Panc1 (cell line): ENCODE results near the gene TBC1D3I. TPM values are rescaled to one million over a fixed set of nuclear protein-coding genes. Genes with fewer than 3 reads are reported as not detected.
"Not testable (repeated sequence)": the region's sequence is repeated elsewhere in the genome, so short reads cannot be mapped to it uniquely, and the experiment has no call there.

Experiments used
- ATAC-seq: fragments of 200-7000 bp; cut with Tn5 transposase; 2 replicates; pipeline ENCODE4 v1.9.1; 2020; ENCODE audit warnings: mild to moderate bottlenecking, moderate library complexity
- BruUV-seq: library from RNA; stranded (reverse); fragments of 400-500 nt; replicated peaks from 2 replicates; lab custom pipeline; 2021; lab: Mats Ljungman, UMichigan
- CTCF ChIA-PET: fragments of 300-600 bp; sonication (Branson Sonifier 250); formaldehyde crosslinking; loops from one replicate; lab custom pipeline; 2022; ENCODE audit warnings: antibody characterized with exemption; lab: Charles Lee
- POLR2A ChIA-PET: fragments of 300-600 bp; sonication (Branson Sonifier 250); formaldehyde crosslinking; loops from one replicate; lab custom pipeline; 2022; ENCODE audit warnings: antibody characterized with exemption; lab: Charles Lee
- DNase-seq: peaks from one replicate; pipeline ENCODE4 v3.0.0-alpha.2; 2010; ENCODE audit warnings: low read depth, low spot score
- H3K27ac ChIP-seq: 2 replicates; pipeline ENCODE4 v1.5.1; 2011; ENCODE audit warnings: mild to moderate bottlenecking, low read length, inconsistent platforms
- H3K27me3 ChIP-seq: fragments of 200-500 bp; sonication (Bioruptor generic); 2 replicates; pipeline ENCODE4 v1.6.0; 2014; ENCODE audit warnings: low read length, inconsistent platforms; ENCODE audit not compliant: control insufficient read depth, insufficient read depth
- H3K36me3 ChIP-seq: fragments of 200-500 bp; sonication (Bioruptor generic); 2 replicates; pipeline ENCODE4 v1.5.1; 2014; ENCODE audit warnings: inconsistent platforms, mild to moderate bottlenecking, low read length, moderate library complexity; ENCODE audit not compliant: control insufficient read depth, insufficient read depth
- H3K4me1 ChIP-seq: 2 replicates; pipeline ENCODE4 v1.5.1; 2011; ENCODE audit warnings: inconsistent platforms, mild to moderate bottlenecking, low read length, moderate library complexity; ENCODE audit not compliant: control insufficient read depth, insufficient read depth
- H3K4me3 ChIP-seq, 2 experiments: 2 replicates each; pipeline ENCODE4 v1.5.1; 2011 to 2012; ENCODE audit warnings: low read depth in 2 of 2, low read length in 2 of 2, mild to moderate bottlenecking in 2 of 2, inconsistent platforms in 1 of 2, moderate library complexity in 1 of 2
- H3K9me3 ChIP-seq: fragments of 200-500 bp; sonication (Bioruptor generic); 2 replicates; pipeline ENCODE4 v1.5.1; 2014; ENCODE audit warnings: low read depth, mild to moderate bottlenecking, inconsistent platforms, low read length, moderate library complexity; ENCODE audit not compliant: control insufficient read depth, insufficient read depth
- POLR2AphosphoS5 ChIP-seq: IDR thresholded peaks from 2 replicates; pipeline ENCODE4 v1.6.1; 2012; ENCODE audit warnings: mild to moderate bottlenecking, low read depth, low read length, moderate library complexity
- SIN3A ChIP-seq: IDR thresholded peaks from 2 replicates; pipeline ENCODE4 v1.6.1; 2012; ENCODE audit warnings: low read depth, mild to moderate bottlenecking, low read length, moderate library complexity, borderline replicate concordance; ENCODE audit not compliant: insufficient read depth
- TCF7L2 ChIP-seq: IDR thresholded peaks from 2 replicates; pipeline ENCODE4 v1.6.1; 2011; ENCODE audit warnings: mild to moderate bottlenecking, low read depth, low read length, inconsistent platforms
- in situ Hi-C: cut with HindIII; loops from 2 replicates; pipeline ENCODE4 v1.10.0; 2016; ENCODE audit warnings: low sequenced_read_pairs, low pct_unique_long_range_greater_than_20kb
- intact Hi-C: fragments of 100-400 bp; cut with micrococcal nuclease; formaldehyde crosslinking; loops from one replicate; pipeline ENCODE4 v1.10.0; 2022; ENCODE audit not compliant: unreplicated experiment
- total RNA-seq: library from RNA; stranded (reverse); gene quantifications from one replicate; pipeline ENCODE4 v1.2.1, GENCODE V29; 2021; ENCODE audit not compliant: unreplicated experiment
- TF ChIP-seq, protein P1 (sequence below), 2 experiments: IDR thresholded peaks; 2 replicates each; pipeline ENCODE4 v1.6.1; 2011 to 2012; ENCODE audit warnings: low read depth in 2 of 2, control low read depth in 1 of 2, low read length in 1 of 2, mild to moderate bottlenecking in 1 of 2, moderate library complexity in 1 of 2; ENCODE audit not compliant: insufficient read depth in 1 of 2
- TF ChIP-seq, protein P2 (sequence below): fragments of 450-650 bp; IDR thresholded peaks from 2 replicates; pipeline ENCODE4 v1.5.1; 2017; ENCODE audit warnings: mild to moderate bottlenecking

The TBC1D3I gene
- total RNA-seq, 1 experiment from 2014 or later: 0.54 TPM

GRCh38 chr17:36212966-36213365, 51.4 kb downstream of the TBC1D3I start:
- Histone ChIP-seq H3K27me3 (no peaks in the 10 kb centered on the region), H3K4me3 (no peak overlapping the region), H3K27ac (no peak overlapping the region), H3K36me3 (no peaks in the 10 kb centered on the region), H3K4me1 (no peaks in the 10 kb centered on the region), H3K9me3 (no peaks in the 10 kb centered on the region)
- intact Hi-C loops: no loop called here
- DNase-seq (no peak), ATAC-seq (no peak)
- ChIA-PET CTCF (no interaction called here), POLR2A (no interaction called here)
- TF ChIP-seq SIN3A: no peak
- TF ChIP-seq, protein P1, sequence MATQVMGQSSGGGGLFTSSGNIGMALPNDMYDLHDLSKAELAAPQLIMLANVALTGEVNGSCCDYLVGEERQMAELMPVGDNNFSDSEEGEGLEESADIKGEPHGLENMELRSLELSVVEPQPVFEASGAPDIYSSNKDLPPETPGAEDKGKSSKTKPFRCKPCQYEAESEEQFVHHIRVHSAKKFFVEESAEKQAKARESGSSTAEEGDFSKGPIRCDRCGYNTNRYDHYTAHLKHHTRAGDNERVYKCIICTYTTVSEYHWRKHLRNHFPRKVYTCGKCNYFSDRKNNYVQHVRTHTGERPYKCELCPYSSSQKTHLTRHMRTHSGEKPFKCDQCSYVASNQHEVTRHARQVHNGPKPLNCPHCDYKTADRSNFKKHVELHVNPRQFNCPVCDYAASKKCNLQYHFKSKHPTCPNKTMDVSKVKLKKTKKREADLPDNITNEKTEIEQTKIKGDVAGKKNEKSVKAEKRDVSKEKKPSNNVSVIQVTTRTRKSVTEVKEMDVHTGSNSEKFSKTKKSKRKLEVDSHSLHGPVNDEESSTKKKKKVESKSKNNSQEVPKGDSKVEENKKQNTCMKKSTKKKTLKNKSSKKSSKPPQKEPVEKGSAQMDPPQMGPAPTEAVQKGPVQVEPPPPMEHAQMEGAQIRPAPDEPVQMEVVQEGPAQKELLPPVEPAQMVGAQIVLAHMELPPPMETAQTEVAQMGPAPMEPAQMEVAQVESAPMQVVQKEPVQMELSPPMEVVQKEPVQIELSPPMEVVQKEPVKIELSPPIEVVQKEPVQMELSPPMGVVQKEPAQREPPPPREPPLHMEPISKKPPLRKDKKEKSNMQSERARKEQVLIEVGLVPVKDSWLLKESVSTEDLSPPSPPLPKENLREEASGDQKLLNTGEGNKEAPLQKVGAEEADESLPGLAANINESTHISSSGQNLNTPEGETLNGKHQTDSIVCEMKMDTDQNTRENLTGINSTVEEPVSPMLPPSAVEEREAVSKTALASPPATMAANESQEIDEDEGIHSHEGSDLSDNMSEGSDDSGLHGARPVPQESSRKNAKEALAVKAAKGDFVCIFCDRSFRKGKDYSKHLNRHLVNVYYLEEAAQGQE (IDR thresholded peaks at IDR 0.05; ENCODE audit: insufficient read depth in 1 of 2, low read depth in 2 of 2, low read length in 1 of 2): no peak
- no peak for TF ChIP-seq POLR2AphosphoS5
- TF ChIP-seq, protein P2, sequence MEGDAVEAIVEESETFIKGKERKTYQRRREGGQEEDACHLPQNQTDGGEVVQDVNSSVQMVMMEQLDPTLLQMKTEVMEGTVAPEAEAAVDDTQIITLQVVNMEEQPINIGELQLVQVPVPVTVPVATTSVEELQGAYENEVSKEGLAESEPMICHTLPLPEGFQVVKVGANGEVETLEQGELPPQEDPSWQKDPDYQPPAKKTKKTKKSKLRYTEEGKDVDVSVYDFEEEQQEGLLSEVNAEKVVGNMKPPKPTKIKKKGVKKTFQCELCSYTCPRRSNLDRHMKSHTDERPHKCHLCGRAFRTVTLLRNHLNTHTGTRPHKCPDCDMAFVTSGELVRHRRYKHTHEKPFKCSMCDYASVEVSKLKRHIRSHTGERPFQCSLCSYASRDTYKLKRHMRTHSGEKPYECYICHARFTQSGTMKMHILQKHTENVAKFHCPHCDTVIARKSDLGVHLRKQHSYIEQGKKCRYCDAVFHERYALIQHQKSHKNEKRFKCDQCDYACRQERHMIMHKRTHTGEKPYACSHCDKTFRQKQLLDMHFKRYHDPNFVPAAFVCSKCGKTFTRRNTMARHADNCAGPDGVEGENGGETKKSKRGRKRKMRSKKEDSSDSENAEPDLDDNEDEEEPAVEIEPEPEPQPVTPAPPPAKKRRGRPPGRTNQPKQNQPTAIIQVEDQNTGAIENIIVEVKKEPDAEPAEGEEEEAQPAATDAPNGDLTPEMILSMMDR: no peak
- TF ChIP-seq TCF7L2: no peak
- no TSS peak for BruUV-seq
- in situ Hi-C loops: no loop called here

DNA sequence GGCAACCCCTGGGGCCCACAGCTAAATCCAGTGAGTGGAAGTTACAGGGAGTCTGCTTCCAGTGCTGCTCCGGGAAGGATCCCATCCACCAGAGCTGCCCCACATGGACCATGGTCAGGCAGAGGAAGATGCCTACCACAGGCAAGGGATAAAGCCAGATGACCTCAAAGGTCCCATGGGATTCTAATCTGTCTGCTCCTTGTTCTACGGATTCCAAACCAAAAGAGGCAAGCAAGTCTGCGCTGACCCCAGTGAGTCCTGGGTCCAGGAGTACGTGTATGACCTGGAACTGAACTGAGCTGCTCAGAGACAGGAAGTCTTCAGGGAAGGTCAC, 52.1 kb downstream of the TBC1D3I start:
- no peak for DNase-seq
- no peaks in the 10 kb centered on the region for H3K36me3 ChIP-seq
- TF ChIP-seq, protein P2: no peak
- TF ChIP-seq SIN3A (no peak), TCF7L2 (no peak), POLR2AphosphoS5 (no peak)
- TF ChIP-seq, protein P1 (IDR thresholded peaks at IDR 0.05; ENCODE audit: insufficient read depth in 1 of 2, low read depth in 2 of 2, low read length in 1 of 2): no peak
- H3K27ac ChIP-seq: no peak overlapping the region
- no peak overlapping the region for H3K4me3 ChIP-seq
- ChIA-PET POLR2A (no interaction called here), CTCF (no interaction called here)
- in situ Hi-C loops: no loop called here
- no peak for ATAC-seq
- H3K27me3 ChIP-seq: no peaks in the 10 kb centered on the region
- intact Hi-C loops: no loop called here
- no TSS peak for BruUV-seq
- no peaks in the 10 kb centered on the region for H3K9me3 ChIP-seq
- H3K4me1 ChIP-seq: no peaks in the 10 kb centered on the region

DNA sequence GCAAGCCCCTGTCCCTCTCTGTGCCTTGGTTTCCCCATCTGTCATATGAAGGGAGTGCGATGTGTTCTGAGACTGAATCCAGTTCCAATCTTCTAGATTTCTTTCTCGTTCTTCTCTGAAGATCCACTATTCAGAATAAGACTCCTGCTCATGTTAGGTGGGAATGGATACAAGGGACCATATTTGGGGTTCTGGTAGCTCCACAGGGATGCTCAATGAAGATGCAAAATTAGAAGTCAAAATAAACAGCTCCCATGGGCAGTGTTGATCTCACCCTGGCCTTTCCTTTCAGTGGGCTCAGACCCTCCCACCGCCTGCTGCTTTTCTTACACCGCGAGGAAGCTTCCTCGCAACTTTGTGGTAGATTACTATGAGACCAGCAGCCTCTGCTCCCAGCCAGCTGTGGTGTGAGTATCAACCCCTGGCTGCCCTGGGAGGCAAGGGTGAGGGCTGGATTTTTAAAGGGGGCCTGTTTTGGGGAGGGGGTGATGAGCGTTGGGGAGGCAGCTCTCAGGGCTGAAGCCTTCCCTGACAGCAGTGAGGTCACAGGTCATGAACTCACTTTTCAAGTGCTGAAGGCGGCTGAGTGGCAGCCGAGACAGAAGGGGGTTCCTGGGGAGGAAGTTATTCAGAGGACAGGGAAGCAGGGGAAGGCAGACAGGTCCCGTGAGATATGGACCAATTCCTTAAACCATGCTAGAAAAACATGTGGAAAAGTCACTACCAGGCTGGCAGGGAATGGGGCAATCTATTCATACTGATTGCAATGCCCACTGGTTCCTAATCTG, 52.7 kb downstream of the TBC1D3I start:
- intact Hi-C loops, H3K27me3 ChIP-seq, H3K9me3 ChIP-seq, POLR2A ChIA-PET, H3K4me3 ChIP-seq, H3K27ac ChIP-seq, H3K4me1 ChIP-seq, DNase-seq, ATAC-seq, CTCF ChIA-PET, H3K36me3 ChIP-seq, BruUV-seq, in situ Hi-C loops: not testable (repeated sequence)
